ENCODE measurements around the gene RGS12.
A peak's percentile ranks its signal among the peaks of the same experiment; 100 is the strongest.

Gene RGS12

DNA sequence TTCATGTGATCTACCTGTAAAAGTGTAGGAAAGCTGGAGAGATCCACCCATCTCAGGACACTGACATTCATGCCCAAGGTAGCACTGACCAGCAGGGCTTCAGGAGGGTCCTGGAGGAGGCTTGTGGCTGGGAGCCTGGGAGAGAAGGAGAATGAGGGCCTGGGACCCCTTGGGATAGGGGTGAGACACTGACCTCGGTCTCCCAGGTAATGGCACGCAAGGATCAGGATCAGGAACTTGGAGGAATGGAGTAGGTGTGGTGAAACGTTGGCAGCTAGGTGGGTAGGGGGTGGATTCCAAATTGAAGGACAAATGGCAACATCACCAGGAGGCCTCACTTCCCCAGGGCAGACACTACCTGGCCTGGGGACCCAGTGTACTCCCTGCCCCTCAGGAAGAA lies 12.4 kb upstream of the RGS12 start:
- peak; percentile 0 for DNase-seq

DNA sequence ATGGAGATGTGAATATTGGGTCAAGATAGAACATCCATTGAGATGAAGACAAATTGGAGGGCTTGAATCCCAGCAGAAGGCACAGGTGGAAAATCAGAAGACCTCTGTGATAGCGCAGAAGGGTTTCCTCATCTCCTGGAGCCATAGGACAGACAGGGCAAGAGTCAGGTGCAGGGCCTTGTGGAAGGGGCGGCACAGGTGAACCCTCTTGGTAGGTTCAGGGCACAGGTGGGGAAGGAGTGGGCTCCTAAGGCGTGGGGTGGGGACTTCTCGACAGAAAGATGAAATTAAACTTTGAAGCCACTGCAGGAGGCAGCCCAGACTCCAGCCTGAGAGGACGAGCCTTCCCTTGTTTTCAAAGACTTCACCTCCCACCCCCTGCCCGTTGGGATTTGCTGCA lies 9.3 kb upstream of the RGS12 start:
- no peak for DNase-seq

DNA sequence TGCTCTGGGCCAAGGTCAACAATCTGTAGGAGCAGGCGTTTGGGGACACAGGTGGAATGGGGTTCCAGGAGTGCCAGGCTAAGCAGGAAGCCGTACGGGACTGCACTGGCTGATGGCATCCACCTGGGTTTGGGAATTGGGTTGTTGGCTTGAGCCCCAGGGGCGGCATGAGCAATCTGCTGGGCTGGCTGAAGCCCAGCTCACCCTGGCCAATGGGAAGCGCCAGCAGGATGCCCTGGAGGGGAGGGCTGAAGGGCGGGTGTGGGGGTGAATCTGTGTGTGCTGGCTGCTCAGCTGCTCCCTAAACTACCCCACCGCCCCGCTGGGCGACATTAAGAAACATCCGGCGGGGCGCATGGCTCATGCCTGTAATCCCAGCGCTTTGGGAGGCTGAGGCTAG lies 8.9 kb upstream of the RGS12 start:
- no peak for DNase-seq

GRCh38 chr4:3284734-3285557 lies 7.9 kb upstream of the RGS12 start:
- DNase-seq: no peak

GRCh38 chr4:3285558-3286334 lies 7.1 kb upstream of the RGS12 start:
- peak; percentile 24 for DNase-seq

DNA sequence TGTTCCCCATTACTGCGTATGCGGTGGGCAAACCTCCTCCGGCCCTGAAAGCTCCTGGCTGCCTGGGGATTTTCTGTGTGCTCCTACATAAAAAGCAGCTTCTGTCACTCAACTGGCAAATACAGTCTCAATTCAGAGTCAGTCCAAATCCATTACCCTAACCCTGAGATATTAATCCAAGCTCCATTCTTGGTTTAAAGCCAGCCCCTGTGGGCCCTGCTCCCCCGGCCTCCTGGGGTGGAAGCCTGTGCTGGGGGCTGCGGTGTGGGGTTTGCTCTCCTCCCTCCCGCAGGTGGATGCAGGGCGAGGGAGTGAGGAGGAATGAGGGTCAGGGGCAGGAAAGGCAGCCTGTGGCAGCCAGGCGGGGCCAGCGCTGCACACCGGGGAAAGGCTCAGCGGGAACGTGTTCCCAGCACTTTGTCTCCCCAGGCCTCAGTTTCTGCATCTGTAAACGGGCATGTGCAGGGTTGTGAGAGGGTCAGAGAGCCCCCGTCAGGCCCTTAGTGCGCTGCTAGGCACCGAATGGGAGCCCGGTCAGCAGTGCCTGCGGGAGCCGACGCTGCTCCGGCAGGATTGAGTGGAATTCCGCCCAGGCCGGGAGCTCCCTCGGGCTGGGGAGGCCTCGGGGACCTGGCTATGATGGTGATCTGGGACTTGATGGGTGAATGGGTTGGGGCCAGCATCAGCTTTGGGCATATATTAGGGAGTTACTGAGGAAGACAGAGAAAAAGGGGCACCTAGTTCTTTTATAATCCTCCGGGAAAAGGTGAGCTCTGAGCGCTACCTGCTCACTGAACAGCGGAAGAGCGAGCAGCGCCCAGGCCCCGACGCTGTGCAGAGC lies 6.3 kb upstream of the RGS12 start:
- DNase-seq: peak; percentile 13

DNA sequence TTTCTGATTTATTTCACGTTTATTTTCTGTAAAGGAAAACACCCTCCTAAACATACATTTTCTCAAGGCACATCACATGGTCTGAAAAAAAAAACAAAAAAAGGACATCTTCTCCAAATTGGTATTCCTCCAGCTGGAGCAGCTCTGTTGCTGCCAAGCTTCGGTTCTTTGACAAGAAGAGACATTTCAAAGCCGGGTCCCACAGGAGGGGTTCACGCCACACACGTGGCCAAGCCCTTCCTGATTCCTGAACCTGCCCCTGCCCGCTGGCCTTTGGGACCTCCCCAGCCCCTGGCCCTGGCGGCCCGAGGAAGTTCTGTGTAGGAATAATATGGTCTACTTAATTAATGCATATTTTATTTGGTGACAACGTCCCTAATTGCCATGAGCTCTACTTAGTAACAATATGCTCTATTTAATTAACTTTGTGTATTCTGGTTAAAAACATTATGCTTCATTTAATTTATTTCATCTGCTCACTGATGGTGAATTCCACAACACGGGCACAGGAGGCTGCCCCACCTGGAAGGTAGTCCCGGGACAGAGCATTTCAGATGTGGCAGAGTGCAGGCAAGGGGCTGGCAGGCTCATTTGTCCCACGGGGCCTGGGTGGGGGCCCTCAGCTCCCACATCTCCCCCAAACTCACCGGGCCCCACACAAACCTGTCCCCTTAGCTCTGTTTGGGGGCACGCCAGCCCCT lies 5.4 kb upstream of the RGS12 start:
- peak; percentile 14 for DNase-seq

GRCh38 chr4:3287972-3288570 lies 4.8 kb upstream of the RGS12 start:
- DNase-seq: no peak

DNA sequence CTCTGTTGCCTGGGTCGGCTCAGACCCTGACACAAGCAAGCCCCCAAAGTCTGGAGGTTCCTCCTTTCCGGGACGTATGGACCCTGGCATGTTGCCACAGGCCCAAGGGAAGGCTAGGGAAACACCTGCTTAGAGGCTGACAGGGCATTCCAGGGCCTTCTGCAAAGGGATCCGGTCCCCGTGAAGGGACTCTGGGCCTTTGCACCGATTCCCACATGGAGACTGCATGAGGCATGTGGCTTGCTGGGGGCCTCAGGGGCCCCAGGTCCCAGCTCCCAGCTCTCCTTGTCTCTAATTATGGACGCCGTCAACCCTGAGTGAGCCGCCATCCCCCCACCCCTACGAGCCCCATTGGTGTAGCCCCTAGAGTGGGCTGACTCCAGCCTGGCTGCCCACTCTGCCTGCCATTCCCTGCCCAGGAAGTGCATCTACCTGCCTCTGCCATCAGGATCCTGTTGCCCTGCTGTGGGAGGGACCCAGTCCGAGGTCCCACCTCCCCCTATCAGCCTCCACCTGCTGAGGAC lies 4.2 kb upstream of the RGS12 start:
- peak; percentile 16 for DNase-seq

DNA sequence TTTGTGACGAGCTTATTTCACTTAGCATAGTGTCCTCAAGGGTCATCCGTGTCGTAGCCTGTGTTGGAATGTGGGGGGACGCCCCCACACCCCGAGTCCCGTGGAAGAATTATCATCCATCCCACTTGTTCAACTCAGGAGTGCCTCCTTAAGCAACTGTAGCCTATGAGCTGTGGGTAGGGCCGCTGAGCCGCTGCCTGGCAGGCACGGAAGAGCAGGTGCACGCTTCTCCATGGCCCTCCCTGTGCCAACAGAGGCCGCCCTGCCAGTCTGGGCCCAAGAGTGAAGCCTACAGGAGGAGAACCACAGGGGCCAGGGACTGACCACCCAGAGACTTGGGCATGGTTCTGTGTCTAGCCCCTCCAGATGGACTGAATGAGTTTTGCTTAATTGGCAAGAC lies 2.3 kb upstream of the RGS12 start:
- no peak for DNase-seq

GRCh38 chr4:3290889-3291321 lies 1.9 kb upstream of the RGS12 start:
- DNase-seq: no peak

DNA sequence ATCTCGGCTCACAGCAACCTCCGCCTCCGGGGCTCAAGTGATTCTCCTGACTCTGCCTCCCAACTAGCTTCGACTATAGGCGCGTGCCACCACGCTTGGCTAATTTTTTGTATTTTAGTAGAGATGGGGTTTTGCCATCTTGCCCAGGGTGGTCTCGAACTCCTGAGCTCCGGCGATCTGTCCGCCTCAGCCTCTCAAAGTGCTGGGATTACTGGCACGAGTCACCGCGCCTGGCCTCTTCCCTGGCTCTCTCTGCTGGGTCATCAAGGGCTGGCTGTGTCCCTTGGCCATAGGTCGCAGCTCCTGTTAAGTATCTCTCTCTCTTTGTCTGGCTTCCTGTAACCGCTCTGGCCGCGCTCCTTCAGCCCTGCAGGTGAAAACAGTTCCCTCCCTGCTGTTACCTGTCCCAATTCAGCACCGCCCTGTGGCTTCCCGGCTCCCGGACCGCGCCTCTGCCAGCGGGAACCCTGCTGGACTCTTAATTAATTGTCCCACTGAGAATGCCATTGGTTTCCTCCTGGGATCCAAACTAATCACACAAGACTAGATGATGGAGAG lies 1.3 kb upstream of the RGS12 start:
- DNase-seq: no peak

GRCh38 chr4:3291969-3292570 lies 751 bp upstream of the RGS12 start:
- peak; percentile 46 for DNase-seq

DNA sequence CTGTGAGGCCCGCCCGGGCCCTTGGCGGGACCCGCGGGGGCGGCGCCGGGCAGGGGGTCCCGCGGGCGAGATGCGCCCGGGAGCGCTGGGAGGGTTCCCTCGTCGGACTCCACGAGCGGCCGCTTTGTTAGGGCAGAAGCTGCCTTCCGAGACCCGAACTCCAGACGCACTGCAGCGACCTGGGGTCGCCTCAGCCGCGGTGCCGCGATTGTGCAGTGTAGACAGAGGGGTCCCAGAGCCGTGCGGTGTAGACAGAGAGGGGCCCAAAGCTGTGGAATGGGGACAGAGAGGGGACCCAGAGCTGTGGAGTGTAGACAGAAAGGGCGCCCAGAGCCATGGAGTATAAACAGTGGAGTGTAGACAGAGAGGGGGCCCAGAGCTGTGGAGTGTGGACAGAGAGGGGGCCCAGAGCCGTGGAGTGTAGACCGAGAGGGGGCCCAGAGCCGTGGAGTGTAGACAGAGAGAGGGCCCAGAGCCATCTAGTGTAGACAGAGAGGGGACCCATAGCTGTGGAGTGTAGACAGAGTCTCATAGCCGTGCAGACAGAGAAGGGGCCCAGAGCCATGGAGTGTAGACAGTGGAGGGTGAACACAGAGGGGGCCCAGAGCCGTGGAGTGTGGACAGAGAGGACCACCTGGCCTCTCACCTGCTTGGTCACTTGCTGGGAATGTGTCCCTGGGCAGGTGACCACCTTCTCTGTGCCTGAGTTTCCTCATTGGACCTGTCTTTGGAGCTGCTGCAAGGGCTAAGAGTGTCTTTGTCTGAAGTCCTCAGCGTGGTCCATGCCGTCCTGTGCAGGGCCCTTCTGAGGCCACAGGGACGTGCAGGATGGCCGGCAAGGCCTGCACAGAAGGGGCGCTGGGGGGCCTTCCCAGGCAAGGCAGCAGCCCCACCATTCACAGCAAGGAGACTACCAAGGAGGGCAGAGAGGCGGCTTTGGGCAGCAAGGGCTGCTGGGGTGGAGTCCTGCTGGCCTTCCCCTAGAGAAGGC lies 875 bp downstream of the RGS12 start:
- DNase-seq: no peak

DNA sequence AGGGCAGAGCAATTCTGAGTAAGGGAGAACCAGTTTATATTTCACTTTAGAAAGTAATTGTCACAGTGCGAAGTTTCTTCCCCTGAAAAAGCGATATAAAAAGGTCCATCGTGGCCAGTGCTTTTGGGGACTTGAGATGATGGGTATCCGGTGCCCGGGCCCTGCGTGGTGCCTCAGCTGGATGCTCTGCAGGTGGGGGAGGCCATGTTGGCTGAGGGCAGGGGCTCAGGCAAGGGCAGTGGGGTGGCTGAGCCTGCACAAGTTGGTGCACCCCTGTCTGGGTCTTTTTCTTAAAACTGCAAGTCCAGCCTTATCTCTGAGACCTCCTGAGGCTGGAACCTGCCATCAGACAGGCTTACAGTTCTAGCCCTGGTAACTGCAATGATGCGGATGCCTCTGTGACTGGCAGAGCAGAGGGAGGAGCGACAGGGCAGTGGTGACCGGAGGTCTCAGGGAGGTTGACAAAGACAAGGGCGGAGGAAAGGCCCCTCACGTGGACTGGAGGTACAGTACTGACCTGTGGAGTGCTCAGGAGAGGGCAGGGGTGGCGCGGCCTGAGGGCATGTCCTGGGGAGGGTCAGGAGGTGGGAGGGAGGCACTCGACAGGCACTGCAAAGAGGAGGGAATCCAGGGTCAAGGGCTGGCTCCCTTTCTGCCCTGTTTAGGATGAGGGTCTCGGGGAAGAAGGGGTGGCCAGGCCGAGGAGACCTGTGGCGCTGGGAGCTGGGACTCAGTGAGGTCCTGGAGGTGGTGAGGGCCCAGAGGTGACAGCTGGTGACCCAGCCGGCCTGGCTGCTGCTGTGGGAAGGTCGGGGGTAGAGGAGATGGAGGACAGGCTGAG lies 1.8 kb downstream of the RGS12 start:
- no peak for DNase-seq

- peak; percentile 22 for DNase-seq
These were observed 3.2 kb downstream of the RGS12 start for GRCh38 chr4:3295837-3296624.

- DNase-seq: no peak
These were observed 3.8 kb downstream of the RGS12 start for GRCh38 chr4:3296651-3297050.
